GM12878 (cell line): Measurements from ENCODE around the gene GLI2. TPM values are rescaled to one million over a fixed set of nuclear protein-coding genes. Genes with fewer than 3 reads are reported as not detected.

Source experiments
- ATAC-seq: fragments of 200-7000 bp; cut with Tn5 transposase; 3 replicates; pipeline ENCODE4 v1.9.1; 2020; ENCODE audit warnings: mild to moderate bottlenecking, moderate library complexity
- BruUV-seq: library from RNA; stranded (reverse); fragments of 400-500 nt; replicated peaks from 2 replicates; lab custom pipeline; 2021; lab: Mats Ljungman, UMichigan
- CTCF ChIA-PET: fragments of 300-600 bp; sonication (Branson Sonifier 250); formaldehyde crosslinking; extraction: SDS; loops from one replicate; lab custom pipeline; 2021; ENCODE audit warnings: inconsistent platforms; lab: Yijun Ruan, JAX
- POLR2A ChIA-PET: fragments of 350-600 bp; formaldehyde crosslinking; extraction: SDS; loops from one replicate; lab custom pipeline; 2021; ENCODE audit warnings: inconsistent platforms; lab: Charles Lee
- RAD21 ChIA-PET: fragments of 300-600 bp; sonication (Branson Sonifier 250); formaldehyde crosslinking; loops from one replicate; lab custom pipeline; 2023; ENCODE audit warnings: antibody characterized with exemption; ENCODE audit not compliant: unreplicated experiment; lab: Charles Lee
- SMC1A ChIA-PET: fragments of 300-600 bp; sonication (Branson Sonifier 250); formaldehyde crosslinking; loops from one replicate; lab custom pipeline; 2023; ENCODE audit not compliant: unreplicated experiment, uncharacterized antibody; lab: Charles Lee
- DNase-seq: peaks from one replicate; pipeline ENCODE4 v3.0.0-alpha.2; 2011; ENCODE audit warnings: low read depth, low spot score
- FAIRE-seq: peaks from 3 replicates; lab custom pipeline; 2011; peaks lifted over from hg19 to GRCh38; lab: Jason Lieb, UNC
- H2AFZ ChIP-seq: 2 replicates; pipeline ENCODE4 v1.6.0; 2011; ENCODE audit warnings: low read depth, low read length, control low read depth; ENCODE audit not compliant: control insufficient read depth
- H3K27ac ChIP-seq: 2 replicates; pipeline ENCODE4 v1.5.1; 2011; ENCODE audit warnings: control low read depth; ENCODE audit not compliant: control insufficient read depth, insufficient read depth
- H3K27me3 ChIP-seq, 2 experiments: replicated peaks in 1 of 2; 2 replicates each; pipeline versions ENCODE4 v1.6.0 to v1.6.1; 2011; ENCODE audit warnings: low read length in 1 of 2; ENCODE audit not compliant: control insufficient read depth in 2 of 2, insufficient read depth in 2 of 2
- H3K36me3 ChIP-seq, 2 experiments: 2 replicates each; pipeline ENCODE4 v1.5.1; 2011; ENCODE audit warnings: low read length in 1 of 2; ENCODE audit not compliant: control insufficient read depth in 2 of 2, insufficient read depth in 2 of 2
- H3K4me1 ChIP-seq: 2 replicates; pipeline ENCODE4 v1.6.1; 2011; ENCODE audit warnings: mild to moderate bottlenecking, low read length, moderate library complexity, mixed read lengths; ENCODE audit not compliant: control insufficient read depth, insufficient read depth
- H3K4me2 ChIP-seq: 2 replicates; pipeline ENCODE4 v1.6.0; 2011; ENCODE audit warnings: control low read depth; ENCODE audit not compliant: control insufficient read depth, insufficient read depth
- H3K4me3 ChIP-seq: fragments of 200-600 bp; sonication (generic); 2 replicates; pipeline ENCODE4 v1.5.1; 2016
- H3K79me2 ChIP-seq: 2 replicates; pipeline ENCODE4 v1.6.0; 2011; ENCODE audit warnings: low read length; ENCODE audit not compliant: control insufficient read depth, insufficient read depth
- H3K9ac ChIP-seq: 2 replicates; pipeline ENCODE4 v1.8.0; 2011; ENCODE audit warnings: low read length, control low read depth, mixed read lengths; ENCODE audit not compliant: control insufficient read depth, insufficient read depth
- H3K9me3 ChIP-seq: replicated peaks from 3 replicates; pipeline ENCODE4 v1.5.1; 2011; ENCODE audit warnings: mild to moderate bottlenecking, low read length; ENCODE audit not compliant: control insufficient read depth, insufficient read depth
- H4K20me1 ChIP-seq: 2 replicates; pipeline ENCODE4 v1.6.0; 2011; ENCODE audit not compliant: control insufficient read depth, insufficient read depth
- ATF2 ChIP-seq: IDR thresholded peaks from 2 replicates; pipeline ENCODE4 v1.6.1; 2012; ENCODE audit warnings: low read length, inconsistent platforms
- BCL11A ChIP-seq: IDR thresholded peaks from 2 replicates; pipeline ENCODE4 v1.6.1; 2011; ENCODE audit warnings: low read depth, low read length
- CTCF ChIP-seq, 3 experiments: IDR thresholded peaks in 2 of 3; conservative IDR thresholded peaks in 1 of 3; 2 replicates each; pipeline ENCODE4 v1.5.1; 2011; ENCODE audit warnings: low read depth in 3 of 3, low read length in 3 of 3, mild to moderate bottlenecking in 3 of 3, control low read depth in 2 of 3, moderate library complexity in 2 of 3, inconsistent platforms in 1 of 3, mixed read lengths in 1 of 3; ENCODE audit not compliant: control insufficient read depth in 2 of 3, insufficient read depth in 1 of 3; ENCODE audit errors: extremely low read depth in 1 of 3
- FOXM1 ChIP-seq: IDR thresholded peaks from 2 replicates; pipeline ENCODE4 v1.6.1; 2012; ENCODE audit warnings: low read depth, mild to moderate bottlenecking, inconsistent platforms, low read length, moderate library complexity
- IKZF2 ChIP-seq, 2 experiments: fragments of 450-650 bp; IDR thresholded peaks; 2 replicates each; pipeline ENCODE4 v1.6.1; 2017; ENCODE audit warnings: mild to moderate bottlenecking in 2 of 2, moderate library complexity in 2 of 2
- MEF2B ChIP-seq: fragments of 450-650 bp; IDR thresholded peaks from 2 replicates; pipeline ENCODE4 v1.6.1; 2018; ENCODE audit warnings: mild to moderate bottlenecking, moderate library complexity; ENCODE audit not compliant: partially characterized antibody, poor library complexity, severe bottlenecking
- MXI1 ChIP-seq: fragments of 150-350 bp; IDR thresholded peaks from 2 replicates; pipeline ENCODE4 v1.6.1; 2011; ENCODE audit warnings: low read depth, mild to moderate bottlenecking, inconsistent platforms, low read length, improper control_type of control experiment
- NFXL1 ChIP-seq: fragments of 450-650 bp; IDR thresholded peaks from 2 replicates; pipeline ENCODE4 v1.6.1; 2017; ENCODE audit warnings: antibody characterized with exemption, mild to moderate bottlenecking, borderline replicate concordance
- SIN3A ChIP-seq: IDR thresholded peaks from 2 replicates; pipeline ENCODE4 v1.6.1; 2012; ENCODE audit warnings: low read depth, low read length, improper control_type of control experiment
- SPI1 ChIP-seq: IDR thresholded peaks from 2 replicates; pipeline ENCODE4 v1.6.1; 2011; ENCODE audit warnings: low read depth, mild to moderate bottlenecking, low read length, moderate library complexity, borderline replicate concordance; ENCODE audit not compliant: insufficient read depth
- TAF1 ChIP-seq: IDR thresholded peaks from 2 replicates; pipeline ENCODE4 v1.6.1; 2011; ENCODE audit warnings: mild to moderate bottlenecking, low read depth, low read length, borderline replicate concordance
- YY1 ChIP-seq: IDR thresholded peaks from 2 replicates; pipeline ENCODE4 v1.6.1; 2011; ENCODE audit warnings: low read depth, mild to moderate bottlenecking, low read length
- ZSCAN29 ChIP-seq: fragments of 450-650 bp; IDR thresholded peaks from 2 replicates; pipeline ENCODE4 v1.6.1; 2017; ENCODE audit warnings: mild to moderate bottlenecking, moderate library complexity
- WGBS: methylation state at CpG from one replicate; pipeline ENCODE4 v1.1.6; 2016; ENCODE audit warnings: low lambda C conversion rate; ENCODE audit not compliant: insufficient replicate concordance, insufficient coverage; ENCODE audit errors: missing lambda C conversion rate; 5-methylcytosine and 5-hydroxymethylcytosine counted together
- in situ Hi-C: fragments of 300-500 bp; cut with MboI; formaldehyde crosslinking; loops from 9 replicates; pipeline ENCODE4 v1.14.3; 2018; ENCODE audit warnings: mixed read lengths
- intact Hi-C: fragments of 100-400 bp; cut with micrococcal nuclease; formaldehyde crosslinking; loops from one replicate; pipeline ENCODE4 v1.14.2; 2022; ENCODE audit not compliant: unreplicated experiment
- polyA plus RNA-seq, 11 experiments: library from polyadenylated mRNA; depleted of rRNA in 4 of 11; unstranded in 6 of 11; stranded (reverse) in 5 of 11; fragments of >200 nt; fragmentation: Nextera tagmentation in 4 of 11; fragmentation: Illumina TruSeq in 1 of 11; extraction: Ambion mirVana in 4 of 11; extraction: Trizol in 1 of 11; gene quantifications; 1 replicate in 1 of 11; 2 replicates in 10 of 11; pipeline versions ENCODE4 v1.2.1 to v1.2.3, GENCODE V29; 2011 to 2016; ENCODE audit warnings: inconsistent platforms in 2 of 11, missing spikeins in 2 of 11, low read depth in 1 of 11
- total RNA-seq, 4 experiments: library from RNA; depleted of rRNA in 3 of 4; stranded (reverse); fragments of >200 nt in 3 of 4; fragmentation: Illumina TruSeq in 1 of 4; extraction: Trizol in 1 of 4; gene quantifications; 2 replicates each; pipeline versions ENCODE4 v1.2.1 to v1.2.3, GENCODE V29; 2013 to 2021

GLI2 gene
- total and polyA plus RNA-seq, 10 of the 15 experiments (the other 5 are each of a cell fraction or from before 2014, with no cell fraction given): 0.01 TPM; not detected in 9

DNA sequence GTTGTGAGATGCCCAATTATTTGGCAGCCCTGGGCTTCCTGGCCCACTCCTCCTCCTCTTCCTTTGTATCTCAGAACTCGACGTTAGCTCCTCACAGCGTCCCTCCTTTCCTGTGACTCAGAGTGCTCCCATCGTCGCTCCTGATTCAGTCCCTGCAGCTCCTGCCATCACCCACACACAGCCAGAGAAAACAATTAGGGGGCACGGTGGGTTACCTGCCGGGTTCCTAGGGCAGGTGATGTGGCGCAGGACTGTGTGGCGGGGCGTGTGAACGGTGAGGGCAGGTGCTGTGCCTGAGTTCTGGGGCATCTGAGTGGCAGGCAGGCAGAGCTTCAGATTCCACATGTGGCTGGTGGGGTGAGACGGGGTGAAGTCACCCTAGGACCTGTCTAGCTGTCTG lies 42.6 kb downstream of the GLI2 start:
- DNase-seq (no peak), FAIRE-seq (no peak), ATAC-seq (no peak)
- ChIA-PET SMC1A (no interaction called here), CTCF (interaction anchor here (0.6 kb wide), 1 partner anchor 385 kb away, joined by 3 read pairs; no protein-coding TSS in a partner anchor), POLR2A (no interaction called here), RAD21 (no interaction called here)
- BruUV-seq: no TSS peak
- no peak overlapping the region for H3K27ac ChIP-seq
- no peaks in the 10 kb centered on the region for H3K4me1 ChIP-seq
- 18% methylated on average over 12 of the region's 12 CpGs for WGBS
- no peak overlapping the region for H3K4me3 ChIP-seq
- no peaks in the 10 kb centered on the region for H3K79me2 ChIP-seq
- H2AFZ ChIP-seq: no peak overlapping the region
- no peaks in the 10 kb centered on the region for H4K20me1 ChIP-seq
- H3K9ac ChIP-seq: no peak overlapping the region
- H3K27me3 ChIP-seq: no peaks in the 10 kb centered on the region
- H3K9me3 ChIP-seq: no peaks in the 10 kb centered on the region
- H3K4me2 ChIP-seq: no peak overlapping the region
- in situ Hi-C loops (no loop called here), intact Hi-C loops (no loop called here)
- TF ChIP-seq FOXM1: no peak
- no peak for TF ChIP-seq CTCF (IDR thresholded peaks at IDR 0.05 in 2 of 3, conservative IDR thresholded peaks at IDR 0.05 in 1 of 3; ENCODE audit: control insufficient read depth in 2 of 3, extremely low read depth in 1 of 3, insufficient read depth in 1 of 3, low read depth in 3 of 3, low read length in 3 of 3)
- TF ChIP-seq MEF2B: no peak
- TF ChIP-seq TAF1: no peak
- no peak for TF ChIP-seq SIN3A
- TF ChIP-seq MXI1: no peak
- no peak for TF ChIP-seq IKZF2 (IDR thresholded peaks at IDR 0.05)
- TF ChIP-seq NFXL1: no peak
- no peak for TF ChIP-seq BCL11A
- no peak for TF ChIP-seq ZSCAN29
- no peak for TF ChIP-seq SPI1
- TF ChIP-seq ATF2: no peak
- TF ChIP-seq YY1: no peak
- H3K36me3 ChIP-seq: no peaks in the 10 kb centered on the region
